HG02981 (cell line): ENCODE measurements around the gene MOB1B.
"Not testable (repeated sequence)": the region's sequence is repeated elsewhere in the genome, so short reads cannot be mapped to it uniquely, and the experiment has no call there.

ENCODE experiments used
- ATAC-seq: cut with Tn5 transposase; IDR thresholded peaks from one replicate; pipeline ENCODE4 v1.9.1; 2021; ENCODE audit warnings: mild to moderate bottlenecking, moderate library complexity; ENCODE audit not compliant: unreplicated experiment

Gene MOB1B

GRCh38 chr4:70901984-70902576, at the start of gene MOB1B:
MOB1B (plus strand) TSS chr4:70902369; CDS start chr4:70902537, 168 bp downstream.
- peak; percentile 73 for ATAC-seq

GRCh38 chr4:70855464-70855863, 46.7 kb upstream of the MOB1B start:
- no peak for ATAC-seq

GRCh38 chr4:70858454-70858853, 43.7 kb upstream of the MOB1B start:
- no peak for ATAC-seq

- ATAC-seq, result no peak
These were observed 43.1 kb upstream of the MOB1B start for GRCh38 chr4:70859066-70859465.

- ATAC-seq, result peak; percentile 71
These were observed 38.9 kb upstream of the MOB1B start for GRCh38 chr4:70863099-70863790.

GRCh38 chr4:70868778-70869177, 33.4 kb upstream of the MOB1B start:
- ATAC-seq, result no peak

GRCh38 chr4:70873216-70873615, 29.0 kb upstream of the MOB1B start:
- no peak for ATAC-seq

GRCh38 chr4:70874268-70875156, 27.7 kb upstream of the MOB1B start:
- peak; percentile 75 for ATAC-seq

- no peak for ATAC-seq
These were observed 24.6 kb upstream of the MOB1B start for GRCh38 chr4:70877556-70877955.

- ATAC-seq, result no peak
These were observed 21.4 kb upstream of the MOB1B start for GRCh38 chr4:70880739-70881138.

- no peak for ATAC-seq
These were observed 17.0 kb upstream of the MOB1B start for GRCh38 chr4:70885174-70885573.

- no peak for ATAC-seq
These were observed 9.9 kb upstream of the MOB1B start for GRCh38 chr4:70892086-70892769.

- ATAC-seq, result no peak
These were observed 8.4 kb upstream of the MOB1B start for GRCh38 chr4:70893790-70894189.

GRCh38 chr4:70895405-70895804, 6.8 kb upstream of the MOB1B start:
- no peak for ATAC-seq

- ATAC-seq, result peak; percentile 63
These were observed 6.2 kb upstream of the MOB1B start for GRCh38 chr4:70895811-70896491.

GRCh38 chr4:70898581-70898980, 3.6 kb upstream of the MOB1B start:
- ATAC-seq, result not testable (repeated sequence)

GRCh38 chr4:70901607-70901983, 574 bp upstream of the MOB1B start:
- no peak for ATAC-seq

GRCh38 chr4:70902577-70903290, 565 bp downstream of the MOB1B start:
- ATAC-seq, result peak; percentile 44

GRCh38 chr4:70903291-70903603, 1.1 kb downstream of the MOB1B start:
- peak; percentile 4 for ATAC-seq

- peak; percentile 57 for ATAC-seq
These were observed 6.9 kb downstream of the MOB1B start for GRCh38 chr4:70908993-70909556.
